Adrenal gland (tissue), 12 donors: ENCODE results near the gene PRKCZ. TPM values are rescaled to one million over a fixed set of nuclear protein-coding genes. Genes with fewer than 3 reads are reported as not detected.

Experiments
- DNase-seq, 7 donors: peaks; one replicate each; pipeline ENCODE4 v3.0.0-alpha.2; 2019 to 2020
- H3K27ac ChIP-seq, 5 donors: fragments of 200-600 bp; sonication (generic) in 4 of 5; 1 replicate in 3 of 5; 2 replicates in 2 of 5; pipeline versions ENCODE4 v1.5.1 to v1.8.0; 2016 to 2020; ENCODE audit warnings: mild to moderate bottlenecking in 1 of 5
- H3K27me3 ChIP-seq: fragments of 200-600 bp; 2 replicates; pipeline ENCODE4 v1.8.0; 2021
- H3K36me3 ChIP-seq, 2 donors: fragments of 200-600 bp; replicated peaks in 1 of 2; 1 replicate in 1 of 2; 2 replicates in 1 of 2; pipeline versions ENCODE4 v1.5.1 to v1.8.0; 2018 to 2022
- H3K4me1 ChIP-seq, 2 donors: fragments of 200-600 bp; replicated peaks in 1 of 2; 1 replicate in 1 of 2; 2 replicates in 1 of 2; pipeline versions ENCODE4 v1.5.1 to v1.8.0; 2018 to 2021
- H3K4me3 ChIP-seq, 4 donors: fragments of 200-600 bp; sonication (generic) in 3 of 4; one replicate each; pipeline ENCODE4 v1.5.1; 2016 to 2018
- H3K9me3 ChIP-seq, 3 donors: fragments of 200-600 bp; sonication (generic) in 1 of 3; replicated peaks in 1 of 3; 1 replicate in 2 of 3; 2 replicates in 1 of 3; pipeline versions ENCODE4 v1.5.1 to v1.8.0; 2016 to 2021
- POLR2A ChIP-seq, 2 donors: fragments of 450-650 bp; IDR thresholded peaks; one replicate each; pipeline ENCODE4 v1.6.1; 2017; ENCODE audit warnings: antibody characterized with exemption in 2 of 2, mild to moderate bottlenecking in 2 of 2, moderate library complexity in 1 of 2
- WGBS, 4 donors: extraction: QIAGEN DNeasy Blood & Tissue Kit in 2 of 4; methylation state at CpG; one replicate each; pipeline versions ENCODE4 v1.1.5 to v1.1.7; 2013 to 2017; 5-methylcytosine and 5-hydroxymethylcytosine counted together
- intact Hi-C, 2 donors: fragments of 100-400 bp; cut with DNase I; formaldehyde crosslinking; loops; one replicate each; pipeline versions ENCODE4 v1.14.1 to v1.15.0; 2022 to 2023
- polyA plus RNA-seq, 3 donors: library from polyadenylated mRNA; stranded (reverse); fragments of 200-250 nt in 2 of 3; fragments of 350-450 nt in 1 of 3; fragmentation: Illumina TruSeq in 1 of 3; extraction: RNeasy Lipid Tissue Mini Kit (QIAGEN cat#74804) in 1 of 3; gene quantifications; one replicate each; pipeline ENCODE4 v1.2.3, GENCODE V29; 2013 to 2014
- total RNA-seq, 9 donors: library from RNA; depleted of rRNA in 4 of 9; stranded (reverse); fragments of >200 nt in 4 of 9; fragments of 120-200 nt in 1 of 9; fragmentation: NEBNext Ultra II Directional in 1 of 9; extraction: Animal tissue kit (Norgen Biotek cat#: 25700) in 1 of 9; gene quantifications; one replicate each; pipeline versions ENCODE4 v1.1.0 to v1.2.4, GENCODE V29; 2013 to 2023
- TF ChIP-seq, protein P1 (sequence below), 6 experiments: fragments of 450-650 bp in 4 of 6; fragments of 200-600 bp in 2 of 6; sonication (generic) in 1 of 6; IDR thresholded peaks; 1 replicate in 5 of 6; 2 replicates in 1 of 6; pipeline versions ENCODE4 v1.5.1 to v1.8.0; 2016 to 2021; ENCODE audit warnings: antibody characterized with exemption in 6 of 6, mild to moderate bottlenecking in 2 of 6, moderate library complexity in 1 of 6
- donor health status: healthy with polysubstance abuse.
- donor health status: Bipolar disorder and iron deficiency.
- donor health status: DM: yes; HTN: yes; CAD: no.
- donor health status: DM: no; HTN: no; CAD: no.
- donor health status: DM: no; HTN: no; CAD: no.
- donor health status: DM: yes; HTN: yes; CAD: no.

The PRKCZ gene
- total and polyA plus RNA-seq, 12 donors, result 8.2 to 50.5 (median 25.4) TPM

DNA sequence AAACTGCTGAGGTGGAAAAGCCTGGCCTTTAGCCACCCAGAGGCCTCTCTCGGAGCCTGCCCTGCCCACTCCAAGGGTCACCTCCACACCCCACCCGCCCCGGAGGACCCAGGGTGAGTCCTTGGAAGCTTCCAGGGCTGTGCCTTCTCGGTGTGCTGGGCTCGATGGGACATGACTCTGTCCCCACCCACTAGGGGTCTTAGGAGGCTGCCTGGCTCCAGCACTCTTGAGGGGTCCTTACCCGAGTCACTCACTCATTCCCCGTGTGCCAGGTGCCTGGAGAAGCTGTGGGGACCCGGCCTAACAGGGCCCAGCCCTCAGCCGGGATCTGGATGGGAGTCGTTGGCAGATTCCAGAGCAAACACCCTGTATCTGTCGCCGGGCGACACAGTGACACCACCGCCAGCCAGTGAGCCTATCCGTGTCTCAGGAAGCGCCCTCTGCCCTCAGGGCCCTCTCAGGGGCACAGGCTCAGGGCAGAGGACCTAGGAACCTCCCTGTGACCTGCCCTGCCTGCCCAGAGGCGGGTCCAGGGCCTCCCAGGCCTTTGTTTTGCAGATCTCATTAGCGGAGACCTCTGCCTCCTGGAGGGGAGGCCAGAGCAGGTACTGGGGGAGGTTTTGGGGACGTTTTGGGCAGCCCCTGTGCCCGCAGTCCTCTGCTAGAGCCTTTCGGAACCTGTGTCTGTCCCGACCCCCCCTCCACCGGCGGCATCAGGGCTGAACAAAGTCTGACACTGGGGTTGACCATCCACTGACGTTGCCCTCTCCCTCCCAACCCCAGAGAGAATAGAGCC lies 3.1 kb upstream of the PRKCZ start:
- no peak overlapping the region for H3K4me3 ChIP-seq
- H3K9me3 ChIP-seq, result no peaks in the 10 kb centered on the region
- no peaks in the 10 kb centered on the region for H3K36me3 ChIP-seq
- H3K27ac ChIP-seq, result no peak overlapping the region
- no peak for TF ChIP-seq POLR2A (IDR thresholded peaks at IDR 0.05)
- TF ChIP-seq, protein P1, sequence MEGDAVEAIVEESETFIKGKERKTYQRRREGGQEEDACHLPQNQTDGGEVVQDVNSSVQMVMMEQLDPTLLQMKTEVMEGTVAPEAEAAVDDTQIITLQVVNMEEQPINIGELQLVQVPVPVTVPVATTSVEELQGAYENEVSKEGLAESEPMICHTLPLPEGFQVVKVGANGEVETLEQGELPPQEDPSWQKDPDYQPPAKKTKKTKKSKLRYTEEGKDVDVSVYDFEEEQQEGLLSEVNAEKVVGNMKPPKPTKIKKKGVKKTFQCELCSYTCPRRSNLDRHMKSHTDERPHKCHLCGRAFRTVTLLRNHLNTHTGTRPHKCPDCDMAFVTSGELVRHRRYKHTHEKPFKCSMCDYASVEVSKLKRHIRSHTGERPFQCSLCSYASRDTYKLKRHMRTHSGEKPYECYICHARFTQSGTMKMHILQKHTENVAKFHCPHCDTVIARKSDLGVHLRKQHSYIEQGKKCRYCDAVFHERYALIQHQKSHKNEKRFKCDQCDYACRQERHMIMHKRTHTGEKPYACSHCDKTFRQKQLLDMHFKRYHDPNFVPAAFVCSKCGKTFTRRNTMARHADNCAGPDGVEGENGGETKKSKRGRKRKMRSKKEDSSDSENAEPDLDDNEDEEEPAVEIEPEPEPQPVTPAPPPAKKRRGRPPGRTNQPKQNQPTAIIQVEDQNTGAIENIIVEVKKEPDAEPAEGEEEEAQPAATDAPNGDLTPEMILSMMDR (IDR thresholded peaks at IDR 0.05), result no peak
- intact Hi-C loops, result loop anchor here in 1 of 2 donors (5.0 kb wide), 2 partner anchors 90 to 105 kb away; no protein-coding TSS in a partner anchor
- 55 to 72% (median 68%) methylated on average over 6 to 25 of the region's 25 CpGs for WGBS, 4 donors
- no peak for DNase-seq
- no peaks in the 10 kb centered on the region for H3K27me3 ChIP-seq
- H3K4me1 ChIP-seq, result peaks cover 9 to 32% of the 10 kb centered on the region in 2 donors

DNA sequence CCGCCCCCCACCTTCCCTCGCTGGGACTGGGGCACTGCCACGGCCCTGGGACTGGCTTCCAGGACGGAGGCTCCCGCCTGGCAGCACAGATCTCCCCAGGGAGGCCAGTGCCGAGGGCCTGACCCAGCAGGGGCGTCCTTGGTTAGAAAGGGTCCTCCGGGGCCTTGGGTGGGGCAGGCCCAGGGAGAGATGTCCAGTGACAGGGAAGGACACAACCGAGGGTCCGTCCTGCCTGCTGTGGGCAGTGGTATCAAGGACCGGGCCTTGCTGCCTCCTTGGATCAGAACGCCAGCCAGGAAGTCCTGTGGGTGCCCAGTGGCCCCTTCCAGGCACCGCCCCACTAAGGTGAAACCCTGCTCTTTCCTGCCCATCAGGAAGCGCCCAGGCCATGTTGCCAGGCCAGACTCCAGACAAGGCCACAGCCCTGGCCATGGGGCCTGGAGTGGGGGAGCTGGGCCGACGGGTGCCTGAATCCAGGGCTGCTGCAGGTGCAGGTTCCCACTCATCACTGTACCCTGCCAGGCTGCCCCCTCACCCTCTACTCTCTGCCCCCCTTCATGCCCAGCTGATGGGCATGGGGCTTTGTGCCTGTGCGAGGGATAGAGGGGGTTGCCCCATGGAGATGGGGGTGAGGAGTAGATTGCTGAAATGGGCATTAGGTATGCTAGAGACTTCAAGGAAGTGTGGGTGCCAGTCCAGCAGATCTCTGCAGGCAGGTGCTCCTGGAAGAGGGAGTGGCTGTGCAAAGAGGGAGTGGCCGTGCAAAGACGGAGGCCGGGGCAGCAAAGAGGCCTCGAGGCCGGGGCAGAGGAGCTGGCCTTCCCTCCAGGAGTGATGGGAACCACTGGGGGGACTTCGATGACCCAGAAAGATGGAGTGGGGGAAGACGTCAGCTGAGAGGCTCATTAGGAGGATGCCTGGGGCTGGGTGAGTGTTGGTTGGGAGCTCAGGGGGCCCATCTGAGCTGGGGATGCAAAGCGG lies 2.2 kb upstream of the PRKCZ start:
- Histone ChIP-seq H3K27ac (no peak overlapping the region), H3K4me3 (no peak overlapping the region), H3K4me1 (peaks cover 9 to 32% of the 10 kb centered on the region in 2 donors), H3K36me3 (no peaks in the 10 kb centered on the region), H3K9me3 (no peaks in the 10 kb centered on the region), H3K27me3 (no peaks in the 10 kb centered on the region)
- 74 to 85% (median 81%) methylated on average over 11 to 25 of the region's 25 CpGs for WGBS, 4 donors
- intact Hi-C loops, result loop anchor here in 1 of 2 donors (5.0 kb wide), 2 partner anchors 91 to 106 kb away; no protein-coding TSS in a partner anchor
- no peak for DNase-seq
- TF ChIP-seq, protein P1 (IDR thresholded peaks at IDR 0.05), result no peak
- no peak for TF ChIP-seq POLR2A (IDR thresholded peaks at IDR 0.05)

DNA sequence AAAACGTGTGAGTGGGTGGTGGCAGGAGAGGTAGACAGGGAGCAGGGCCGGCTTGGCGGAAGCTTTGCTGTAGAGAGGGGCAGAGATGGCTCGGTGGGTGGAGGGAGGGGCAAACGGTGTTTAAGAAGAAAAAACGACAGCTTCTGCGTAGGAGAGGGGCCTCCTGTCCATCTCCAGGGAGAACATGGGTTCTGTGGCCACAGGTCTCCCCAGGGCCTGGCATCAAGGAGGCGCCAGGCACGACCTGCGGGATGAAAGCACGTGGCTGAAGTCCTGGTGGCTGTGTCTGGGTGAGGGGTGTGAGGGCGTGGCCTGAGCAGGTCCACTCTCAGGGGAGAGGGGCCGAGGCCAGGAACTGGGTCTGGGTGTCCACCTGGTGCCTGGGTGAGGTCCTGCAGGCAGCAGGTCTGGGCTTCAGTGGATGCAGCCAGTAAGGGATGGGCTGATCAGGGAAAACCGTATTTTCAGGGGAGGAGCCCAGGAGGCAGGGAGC lies 940 bp upstream of the PRKCZ start:
- no peaks in the 10 kb centered on the region for H3K36me3 ChIP-seq
- H3K4me3 ChIP-seq, result peak overlapping the region in 2 of 4 donors; percentile 46 to 92
- TF ChIP-seq POLR2A (IDR thresholded peaks at IDR 0.05), result no peak
- TF ChIP-seq, protein P1 (IDR thresholded peaks at IDR 0.05), result peak; percentile 20 to 67 (median 39)
- DNase-seq, result peak in 6 of 7 donors; percentile 50 to 78 (median 60)
- H3K27me3 ChIP-seq, result no peaks in the 10 kb centered on the region
- intact Hi-C loops, result loop anchor here in 1 of 2 donors (5.0 kb wide), 2 partner anchors 92 to 107 kb away; no protein-coding TSS in a partner anchor
- 50 to 53% (median 52%) methylated on average over 13 to 14 of the region's 14 CpGs for WGBS, 4 donors
- H3K27ac ChIP-seq, result peak overlapping the region in 2 of 5 donors; percentile 82 to 87
- H3K4me1 ChIP-seq, result peaks cover 16 to 39% of the 10 kb centered on the region in 2 donors
- no peaks in the 10 kb centered on the region for H3K9me3 ChIP-seq
